Endothelial cell of umbilical vein (primary cell): ENCODE results near the gene FCER2. TPM values are rescaled to one million over a fixed set of nuclear protein-coding genes. Genes with fewer than 3 reads are reported as not detected.

Experiments used
- BruUV-seq: library from RNA; stranded (reverse); fragments of 400-500 nt; replicated peaks from 2 replicates; lab custom pipeline; 2021; lab: Mats Ljungman, UMichigan
- CTCF ChIA-PET: fragments of 300-600, 350-600 bp; sonication (Branson Sonifier 250); formaldehyde crosslinking; loops from one replicate; lab custom pipeline; 2021; ENCODE audit warnings: antibody characterized with exemption, inconsistent platforms; lab: Charles Lee
- POLR2A ChIA-PET: fragments of 300-600, 350-600 bp; sonication (Branson Sonifier 250); formaldehyde crosslinking; loops from one replicate; lab custom pipeline; 2021; ENCODE audit warnings: antibody characterized with exemption, inconsistent platforms; lab: Charles Lee
- DNase-seq: peaks from one replicate; pipeline ENCODE4 v3.0.0-alpha.2; 2011; ENCODE audit warnings: low read depth, low spot score
- FAIRE-seq: peaks from 2 replicates; lab custom pipeline; 2011; peaks lifted over from hg19 to GRCh38; lab: Jason Lieb, UNC
- H2AFZ ChIP-seq: 2 replicates; pipeline ENCODE4 v1.6.0; 2012; ENCODE audit warnings: low read depth, low read length, control low read depth, inconsistent platforms
- H3K27ac ChIP-seq: 2 replicates; pipeline ENCODE4 v1.5.1; 2011; ENCODE audit warnings: low read depth, mild to moderate bottlenecking, control low read depth, low read length, moderate library complexity; ENCODE audit not compliant: insufficient read depth
- H3K27me3 ChIP-seq, 2 experiments: 2 replicates each; pipeline versions ENCODE4 v1.6.0 to v1.6.1; 2011; ENCODE audit warnings: low read length in 2 of 2, mixed read lengths in 1 of 2; ENCODE audit not compliant: control insufficient read depth in 2 of 2, insufficient read depth in 2 of 2
- H3K36me3 ChIP-seq, 2 experiments: 2 replicates in 1 of 2; 3 replicates in 1 of 2; pipeline ENCODE4 v1.5.1; 2011; ENCODE audit warnings: low read length in 2 of 2, mild to moderate bottlenecking in 1 of 2, moderate library complexity in 1 of 2; ENCODE audit not compliant: control insufficient read depth in 2 of 2, insufficient read depth in 2 of 2; ENCODE audit errors: extremely low read depth in 1 of 2
- H3K4me1 ChIP-seq: 3 replicates; pipeline ENCODE4 v1.5.1; 2011; ENCODE audit warnings: mild to moderate bottlenecking, low read length; ENCODE audit not compliant: control insufficient read depth, insufficient read depth; ENCODE audit errors: extremely low read depth
- H3K4me2 ChIP-seq: 2 replicates; pipeline ENCODE4 v1.6.1; 2011; ENCODE audit warnings: low read length, control low read depth, mixed read lengths; ENCODE audit not compliant: insufficient read depth
- H3K4me3 ChIP-seq, 3 experiments: fragments of 200-600 bp in 1 of 3; sonication (generic), shearing (Covaris generic) in 1 of 3; replicated peaks in 1 of 3; 2 replicates each; pipeline ENCODE4 v1.5.1; 2011 to 2016; ENCODE audit warnings: control low read depth in 3 of 3, low read length in 3 of 3, mild to moderate bottlenecking in 2 of 3, inconsistent platforms in 1 of 3, low read depth in 1 of 3, moderate library complexity in 1 of 3; ENCODE audit not compliant: insufficient read depth in 1 of 3
- H3K79me2 ChIP-seq: 2 replicates; pipeline ENCODE4 v1.6.0; 2012; ENCODE audit warnings: low read length, inconsistent platforms; ENCODE audit not compliant: control insufficient read depth, insufficient read depth
- H3K9ac ChIP-seq: replicated peaks from 2 replicates; pipeline ENCODE3; 2011; ENCODE audit warnings: low read length, control low read depth; ENCODE audit not compliant: insufficient read depth; ENCODE audit errors: extremely low read depth
- H3K9me1 ChIP-seq: replicated peaks from 3 replicates; pipeline ENCODE4 v1.6.0; 2011; ENCODE audit warnings: mild to moderate bottlenecking, low read length; ENCODE audit not compliant: control insufficient read depth, insufficient read depth; ENCODE audit errors: extremely low read depth
- H3K9me3 ChIP-seq: replicated peaks from 2 replicates; pipeline ENCODE4 v1.5.1; 2012; ENCODE audit warnings: low read length, inconsistent platforms; ENCODE audit not compliant: control insufficient read depth, insufficient read depth
- H4K20me1 ChIP-seq: replicated peaks from 2 replicates; pipeline ENCODE3; 2011; ENCODE audit warnings: mild to moderate bottlenecking, low read length; ENCODE audit not compliant: control insufficient read depth, insufficient read depth; ENCODE audit errors: extremely low read depth
- CTCF ChIP-seq, 2 donors: IDR thresholded peaks; 1 replicate in 1 of 2; 2 replicates in 1 of 2; pipeline ENCODE4 v1.5.1; 2011; ENCODE audit warnings: low read length in 2 of 2, mild to moderate bottlenecking in 2 of 2, moderate library complexity in 2 of 2, control low read depth in 1 of 2, inconsistent platforms in 1 of 2, low read depth in 1 of 2; ENCODE audit not compliant: insufficient read depth in 1 of 2; ENCODE audit errors: extremely low read depth in 1 of 2
- EZH2 ChIP-seq: IDR thresholded peaks from 2 replicates; pipeline ENCODE4 v1.6.1; 2012; ENCODE audit warnings: borderline replicate concordance, low read depth, mild to moderate bottlenecking, moderate library complexity, low read length, inconsistent platforms; ENCODE audit not compliant: severe bottlenecking
- FOS ChIP-seq: IDR thresholded peaks from 2 replicates; pipeline ENCODE4 v1.6.1; 2011; ENCODE audit warnings: mild to moderate bottlenecking, low read length, moderate library complexity, borderline replicate concordance; ENCODE audit not compliant: insufficient read depth
- GATA2 ChIP-seq: IDR thresholded peaks from 2 replicates; pipeline ENCODE4 v1.7.0; 2011; ENCODE audit warnings: low read depth, mild to moderate bottlenecking, moderate library complexity, mixed read lengths, low read length; ENCODE audit not compliant: insufficient read length, insufficient read depth
- JUN ChIP-seq: IDR thresholded peaks from 2 replicates; pipeline ENCODE4 v1.6.1; 2011; ENCODE audit warnings: borderline replicate concordance, low read depth; ENCODE audit not compliant: insufficient read length, insufficient read depth
- MAX ChIP-seq: IDR thresholded peaks from 2 replicates; pipeline ENCODE4 v1.6.1; 2011; ENCODE audit not compliant: insufficient read depth, insufficient read length
- MYC ChIP-seq: IDR thresholded peaks from one replicate; pipeline ENCODE4 v1.6.1; 2011; ENCODE audit warnings: mild to moderate bottlenecking, low read depth, low read length
- POLR2A ChIP-seq: IDR thresholded peaks from 2 replicates; pipeline ENCODE4 v1.6.1; 2012; ENCODE audit warnings: low read depth, mild to moderate bottlenecking, control low read depth, low read length
- POLR2AphosphoS5 ChIP-seq: IDR thresholded peaks from 2 replicates; pipeline ENCODE4 v1.6.1; 2012; ENCODE audit warnings: low read depth, mild to moderate bottlenecking, control low read depth, low read length, moderate library complexity; ENCODE audit not compliant: insufficient read depth
- dilution Hi-C: fragments of 300-500 bp; cut with MboI; formaldehyde crosslinking; loops from one replicate; pipeline ENCODE4 v1.15.0; 2019; ENCODE audit warnings: low sequenced_read_pairs; ENCODE audit not compliant: extremely low pct_ligation_motif_present
- intact Hi-C: fragments of 100-400 bp; cut with micrococcal nuclease; formaldehyde crosslinking; loops from one replicate; pipeline ENCODE4 v1.10.0; 2022
- polyA plus RNA-seq, 4 experiments: library from polyadenylated mRNA; depleted of rRNA in 3 of 4; stranded (reverse) in 3 of 4; unstranded in 1 of 4; fragments of >200 nt; gene quantifications; 2 replicates each; pipeline versions ENCODE4 v1.2.1 to v1.2.3, GENCODE V29; 2011 to 2012; ENCODE audit warnings: missing spikeins in 1 of 4
- total RNA-seq: library from RNA; stranded (reverse); gene quantifications from 2 replicates; pipeline ENCODE4 v1.2.3, GENCODE V29; 2021

FCER2 gene
- total and polyA plus RNA-seq, 2 donors (not counting 3 experiments of a cell fraction or from before 2014, with no cell fraction given) = not detected

- FAIRE-seq = no peak
- Histone ChIP-seq H3K4me2 (no peak overlapping the region), H3K27ac (no peak overlapping the region), H4K20me1 (no peaks in the 10 kb centered on the region), H3K4me3 (no peak overlapping the region), H3K27me3 (no peaks in the 10 kb centered on the region), H2AFZ (no peak overlapping the region), H3K36me3 (no peaks in the 10 kb centered on the region), H3K79me2 (no peaks in the 10 kb centered on the region), H3K4me1 (no peaks in the 10 kb centered on the region), H3K9me3 (no peaks in the 10 kb centered on the region), H3K9ac (no peak overlapping the region), H3K9me1 (no peaks in the 10 kb centered on the region)
- DNase-seq = no peak
- ChIA-PET CTCF (no interaction called here), POLR2A (no interaction called here)
- BruUV-seq = no TSS peak
- intact Hi-C loops (no loop called here), dilution Hi-C loops (no loop called here)
- TF ChIP-seq MAX (no peak), FOS (no peak)
These were observed 13.7 kb upstream of the FCER2 start for GRCh38 chr19:7715671-7716070.

- Histone ChIP-seq H2AFZ (no peak overlapping the region), H3K27ac (no peak overlapping the region), H3K79me2 (no peaks in the 10 kb centered on the region), H3K4me1 (no peaks in the 10 kb centered on the region), H3K9ac (no peak overlapping the region), H3K4me3 (no peak overlapping the region), H3K4me2 (no peak overlapping the region), H3K36me3 (no peaks in the 10 kb centered on the region), H4K20me1 (no peaks in the 10 kb centered on the region), H3K27me3 (no peaks in the 10 kb centered on the region), H3K9me3 (no peaks in the 10 kb centered on the region), H3K9me1 (no peaks in the 10 kb centered on the region)
- ChIA-PET CTCF (no interaction called here), POLR2A (no interaction called here)
- dilution Hi-C loops = no loop called here
- intact Hi-C loops = no loop called here
- TF ChIP-seq GATA2 (no peak), POLR2A (no peak), MAX (no peak), CTCF (IDR thresholded peaks at IDR 0.05; ENCODE audit: extremely low read depth in 1 of 2, insufficient read depth in 1 of 2, low read depth in 1 of 2, low read length in 2 of 2) (no peak), JUN (no peak), EZH2 (no peak), MYC (no peak), FOS (no peak), POLR2AphosphoS5 (no peak)
- BruUV-seq = no TSS peak
- no peak for FAIRE-seq
- no peak for DNase-seq
These were observed 8.7 kb upstream of the FCER2 start for GRCh38 chr19:7710616-7711015.
